ENCODE measurements around the gene CDKN1C. TPM values are rescaled to one million over a fixed set of nuclear protein-coding genes. Genes with fewer than 3 reads are reported as not detected.

CDKN1C gene
- total RNA-seq, 1 experiment from 2014 or later = 12.9 TPM

- no peaks in the 10 kb centered on the region for H3K9me3 ChIP-seq (ENCODE audit: low read length)
- intact Hi-C loops (cut with micrococcal nuclease) = no loop called here
- no peak overlapping the region for H2AFZ ChIP-seq (ENCODE audit: low read length)
- ATAC-seq = peak; percentile 1; the same call in 1 of the 2 replicates
- H3K4me3 ChIP-seq (ENCODE audit: low read length) = peak overlapping the region; percentile 73
- ChIA-PET CTCF (interaction anchor here (1.0 kb wide), 1 partner anchor 27 kb away, joined by 3 read pairs; no protein-coding TSS in a partner anchor), POLR2A (ENCODE audit: unreplicated experiment) (no interaction called here)
- no peak overlapping the region for H3K27ac ChIP-seq (ENCODE audit: low read length)
- H4K20me1 ChIP-seq (ENCODE audit: low read length) = no peaks in the 10 kb centered on the region
- H3K27me3 ChIP-seq (ENCODE audit: low read length) = no peaks in the 10 kb centered on the region
- peaks cover 45% of the 10 kb centered on the region for H3K4me1 ChIP-seq (ENCODE audit: insufficient read depth, low read length)
- no peaks in the 10 kb centered on the region for H3F3A ChIP-seq (ENCODE audit: low read length, unreplicated experiment)
- BruUV-seq (replicated peaks) = no TSS peak
- H3K9me2 ChIP-seq (replicated peaks; ENCODE audit: low read length) = no peaks in the 10 kb centered on the region
- peak overlapping the region; percentile 93 for H3K4me2 ChIP-seq (ENCODE audit: low read length)
- TF ChIP-seq EZH2 (IDR thresholded peaks at IDR 0.05; ENCODE audit: low read length, unreplicated experiment) = no peak
- TF ChIP-seq EZH2phosphoT487 (IDR thresholded peaks at IDR 0.05; ENCODE audit: borderline replicate concordance, low read length) = no peak
- no peak for TF ChIP-seq CTCF (conservative IDR thresholded peaks at IDR 0.05; ENCODE audit: low read depth, low read length)
- no peak for DNase-seq
- H3K79me2 ChIP-seq (ENCODE audit: low read length) = no peaks in the 10 kb centered on the region
- H3K9ac ChIP-seq (ENCODE audit: low read length) = peak overlapping the region; percentile 57; the same call in 1 of the 2 replicates
- H3K36me3 ChIP-seq (ENCODE audit: low read depth, low read length) = no peaks in the 10 kb centered on the region
Observed at GRCh38 chr11:2902784-2903671, 17.5 kb upstream of the CDKN1C start.

- intact Hi-C loops (cut with micrococcal nuclease) = no loop called here
Observed at GRCh38 chr11:2901854-2902783, 16.5 kb upstream of the CDKN1C start.

More at GRCh38 chr11:2901854-2902783, 16.5 kb upstream of the CDKN1C start:
- peak; percentile 90 for DNase-seq
- no peaks in the 10 kb centered on the region for H3K36me3 ChIP-seq (ENCODE audit: low read depth, low read length)
- ATAC-seq = peak; percentile 86
- H3K9me3 ChIP-seq (ENCODE audit: low read length) = no peaks in the 10 kb centered on the region
- peak overlapping the region; percentile 75 for H2AFZ ChIP-seq (ENCODE audit: low read length)
- peaks cover 45% of the 10 kb centered on the region for H3K4me1 ChIP-seq (ENCODE audit: insufficient read depth, low read length)
- peak overlapping the region; percentile 57 for H3K9ac ChIP-seq (ENCODE audit: low read length)
- H3K9me2 ChIP-seq (replicated peaks; ENCODE audit: low read length) = no peaks in the 10 kb centered on the region
- H3K4me2 ChIP-seq (ENCODE audit: low read length) = peak overlapping the region; percentile 93
- ChIA-PET CTCF (interaction anchor here (0.7 to 1.0 kb wide), 2 partner anchors 28 to 374 kb away, joined by 3 to 5 read pairs; no protein-coding TSS in a partner anchor), POLR2A (ENCODE audit: unreplicated experiment) (no interaction called here)
- H3K79me2 ChIP-seq (ENCODE audit: low read length) = no peaks in the 10 kb centered on the region
- TF ChIP-seq CTCF (conservative IDR thresholded peaks at IDR 0.05; ENCODE audit: low read depth, low read length) (no peak), EZH2 (IDR thresholded peaks at IDR 0.05; ENCODE audit: low read length, unreplicated experiment) (no peak)
- BruUV-seq (replicated peaks) = TSS peak; percentile 64
- no peaks in the 10 kb centered on the region for H3F3A ChIP-seq (ENCODE audit: low read length, unreplicated experiment)
- no peaks in the 10 kb centered on the region for H4K20me1 ChIP-seq (ENCODE audit: low read length)
- H3K27ac ChIP-seq (ENCODE audit: low read length) = peak overlapping the region; percentile 16; the same call in 1 of the 2 replicates
- H3K4me3 ChIP-seq (ENCODE audit: low read length) = peak overlapping the region; percentile 73
- no peaks in the 10 kb centered on the region for H3K27me3 ChIP-seq (ENCODE audit: low read length)
